D721Med (cell line): ENCODE measurements around the gene NDUFAF7.
"Not testable (repeated sequence)": the region's sequence is repeated elsewhere in the genome, so short reads cannot be mapped to it uniquely, and the experiment has no call there.

ENCODE experiments used
- DNase-seq: peaks from one replicate; pipeline ENCODE4 v3.0.0; 2011; ENCODE audit warnings: low spot score; ENCODE audit not compliant: insufficient read length
- FAIRE-seq: peaks from 2 replicates; lab custom pipeline; 2011; peaks lifted over from hg19 to GRCh38; lab: Jason Lieb, UNC
- TF ChIP-seq, protein P1 (sequence below): IDR thresholded peaks from 2 replicates; pipeline ENCODE4 v1.5.1; 2012; ENCODE audit warnings: mild to moderate bottlenecking, control low read depth; ENCODE audit not compliant: insufficient read depth; ENCODE audit errors: missing control alignments

The NDUFAF7 gene

DNA sequence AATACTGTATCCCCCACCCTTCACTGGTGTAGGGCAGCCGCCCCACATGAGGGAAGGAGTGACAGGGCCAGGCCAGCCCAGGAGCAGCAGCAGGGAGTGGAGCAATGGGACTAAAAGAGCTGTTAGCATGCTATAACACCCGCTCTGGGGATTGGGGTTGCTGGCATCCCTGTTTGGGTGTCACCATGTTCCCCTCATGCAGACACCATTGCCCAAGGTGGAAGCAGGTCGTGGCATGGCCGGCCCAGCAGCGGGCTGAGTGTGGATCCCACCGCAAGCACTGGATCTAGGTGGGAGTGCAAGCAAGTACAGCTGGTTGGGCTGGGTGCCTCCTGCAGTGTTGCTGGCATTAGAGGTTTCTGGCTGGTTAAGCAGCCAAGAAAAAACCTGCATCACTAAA lies 39.7 kb upstream of the NDUFAF7 start:
- FAIRE-seq (no peak), DNase-seq (no peak)
- TF ChIP-seq, protein P1, sequence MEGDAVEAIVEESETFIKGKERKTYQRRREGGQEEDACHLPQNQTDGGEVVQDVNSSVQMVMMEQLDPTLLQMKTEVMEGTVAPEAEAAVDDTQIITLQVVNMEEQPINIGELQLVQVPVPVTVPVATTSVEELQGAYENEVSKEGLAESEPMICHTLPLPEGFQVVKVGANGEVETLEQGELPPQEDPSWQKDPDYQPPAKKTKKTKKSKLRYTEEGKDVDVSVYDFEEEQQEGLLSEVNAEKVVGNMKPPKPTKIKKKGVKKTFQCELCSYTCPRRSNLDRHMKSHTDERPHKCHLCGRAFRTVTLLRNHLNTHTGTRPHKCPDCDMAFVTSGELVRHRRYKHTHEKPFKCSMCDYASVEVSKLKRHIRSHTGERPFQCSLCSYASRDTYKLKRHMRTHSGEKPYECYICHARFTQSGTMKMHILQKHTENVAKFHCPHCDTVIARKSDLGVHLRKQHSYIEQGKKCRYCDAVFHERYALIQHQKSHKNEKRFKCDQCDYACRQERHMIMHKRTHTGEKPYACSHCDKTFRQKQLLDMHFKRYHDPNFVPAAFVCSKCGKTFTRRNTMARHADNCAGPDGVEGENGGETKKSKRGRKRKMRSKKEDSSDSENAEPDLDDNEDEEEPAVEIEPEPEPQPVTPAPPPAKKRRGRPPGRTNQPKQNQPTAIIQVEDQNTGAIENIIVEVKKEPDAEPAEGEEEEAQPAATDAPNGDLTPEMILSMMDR: no peak

DNA sequence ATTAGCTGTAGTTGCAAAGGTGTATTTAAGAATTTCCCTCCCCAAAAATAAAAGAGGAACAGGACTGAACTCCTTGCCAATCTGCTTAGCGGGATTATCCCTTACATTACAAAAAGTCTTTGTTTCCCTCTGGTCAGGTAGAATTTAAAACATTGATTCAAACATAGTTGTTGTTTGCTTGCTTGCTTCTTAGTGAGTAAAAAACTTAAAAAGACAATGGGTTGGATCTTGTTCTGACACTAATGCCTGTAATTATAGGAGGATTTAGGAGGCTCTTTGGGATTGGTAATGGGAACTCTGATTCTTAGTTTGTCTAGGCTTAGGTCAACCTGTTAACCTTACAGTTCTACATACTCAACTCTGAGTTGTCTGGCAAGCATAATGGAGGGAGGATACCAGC lies 38.9 kb upstream of the NDUFAF7 start:
- FAIRE-seq (no peak), DNase-seq (no peak)
- TF ChIP-seq, protein P1: no peak

- not testable (repeated sequence) for FAIRE-seq, DNase-seq
These were observed 35.6 kb upstream of the NDUFAF7 start for GRCh38 chr2:37195862-37196319.

DNA sequence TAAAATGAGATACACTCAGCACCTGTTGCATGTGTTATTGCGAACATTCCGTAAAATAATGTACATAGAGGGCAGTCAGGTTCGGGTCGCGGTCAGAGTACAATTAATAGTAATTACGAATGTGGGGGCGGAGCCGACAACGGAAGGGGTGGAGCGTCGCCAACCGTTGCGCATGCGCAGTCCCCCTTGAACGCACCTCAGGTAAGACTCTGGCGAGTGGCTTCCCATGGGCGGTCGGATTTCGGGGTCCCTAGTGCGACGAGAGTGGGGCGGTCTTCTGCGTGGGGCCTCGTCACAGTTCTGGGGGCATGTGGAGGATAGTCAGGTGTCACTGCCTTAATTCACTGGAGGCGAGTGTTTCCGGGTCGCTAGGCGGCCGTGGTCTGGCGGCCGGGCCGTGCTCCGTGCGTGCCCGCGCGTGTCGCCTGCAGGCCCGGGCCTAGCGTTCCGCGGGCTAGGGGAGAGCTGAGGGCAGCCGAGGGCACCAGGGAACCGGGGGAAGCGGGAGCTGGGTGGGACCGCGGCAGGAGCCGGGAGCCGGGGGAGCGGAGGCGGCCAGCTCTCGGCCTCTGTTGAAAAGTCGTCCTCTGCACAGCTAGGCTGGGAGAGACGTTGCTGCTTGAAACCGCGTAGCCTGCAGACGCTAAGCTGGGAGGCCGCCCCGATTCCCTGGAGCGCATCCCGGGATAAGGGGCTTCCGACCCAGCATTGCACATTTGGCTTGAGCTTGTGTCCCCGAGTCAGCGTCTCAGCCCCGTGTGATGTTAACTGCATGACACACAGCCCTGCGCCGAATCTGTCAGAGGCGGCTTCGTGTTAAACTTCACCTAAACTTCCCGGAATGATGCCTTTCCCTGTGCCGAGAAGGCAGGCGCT lies 34.9 kb upstream of the NDUFAF7 start, which contains the start of gene CEBPZOS:
Gene CEBPZOS (plus strand): TSS at position 177 of the 876 bp plus-strand sequence. CDS start 3,209 bp downstream, outside the sequence.
- TF ChIP-seq, protein P1: no peak
- no peak for FAIRE-seq
- DNase-seq: peak; percentile 48

- no peak for FAIRE-seq
- TF ChIP-seq, protein P1: no peak
- DNase-seq: no peak
These were observed 32.8 kb upstream of the NDUFAF7 start for GRCh38 chr2:37198681-37199065.

- DNase-seq (no peak), FAIRE-seq (no peak)
- TF ChIP-seq, protein P1: no peak
These were observed 30.2 kb upstream of the NDUFAF7 start for GRCh38 chr2:37201208-37201607.

DNA sequence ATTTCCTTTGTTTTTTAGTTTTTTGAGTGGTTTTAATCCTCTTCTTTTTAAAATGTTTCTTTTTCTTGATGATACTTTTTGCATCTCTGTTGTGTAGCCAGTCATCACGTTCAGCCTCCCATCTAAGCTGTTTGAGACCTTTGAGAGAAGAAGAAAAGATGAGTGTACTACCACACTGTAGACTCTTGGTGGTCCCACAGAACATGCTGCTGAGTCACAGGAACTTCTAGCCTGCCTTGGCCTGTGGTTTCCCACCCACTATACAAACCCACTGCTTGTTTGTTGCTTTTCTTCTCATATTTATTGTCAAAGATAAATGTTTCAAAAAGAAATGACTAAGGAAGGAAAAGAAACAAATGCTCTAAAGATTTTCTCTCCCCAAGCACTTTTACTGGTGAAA lies 29.7 kb upstream of the NDUFAF7 start:
- DNase-seq (no peak), FAIRE-seq (no peak)
- TF ChIP-seq, protein P1: no peak
